ENCODE results near the gene XPR1. TPM values are rescaled to one million over a fixed set of nuclear protein-coding genes. Genes with fewer than 3 reads are reported as not detected.

The XPR1 gene
- total RNA-seq, 1 experiment from 2014 or later = 39.7 TPM

GRCh38 chr1:180617774-180618395, 13.9 kb upstream of the XPR1 start:
- ChIA-PET POLR2A (interaction anchor here (2.2 to 3.8 kb wide), 2 partner anchors 14 to 32 kb away, joined by 8 to 14 read pairs; partner anchors contain the start of gene XPR1), CTCF (interaction anchor here (0.6 to 2.4 kb wide), 6 partner anchors 9 to 331 kb away, joined by 3 to 14 read pairs (median 4); partner anchors contain the start of gene XPR1)
- intact Hi-C loops (cut with micrococcal nuclease) = no loop called here
- H3K27ac Mint-ChIP-seq (ENCODE audit: low read depth, unreplicated experiment) = no peak overlapping the region
- DNase-seq (ENCODE audit: unreplicated experiment) = no peak
- no TSS peak for BruUV-seq (replicated peaks)
- no peaks in the 10 kb centered on the region for H3K9me3 Mint-ChIP-seq (ENCODE audit: unreplicated experiment)
- H3K4me3 Mint-ChIP-seq (ENCODE audit: unreplicated experiment) = no peak overlapping the region
- no peak for TF ChIP-seq CTCF (IDR thresholded peaks at IDR 0.05; ENCODE audit: unreplicated experiment)
- no peaks in the 10 kb centered on the region for H3K36me3 Mint-ChIP-seq (ENCODE audit: insufficient read depth, unreplicated experiment)
- no peaks in the 10 kb centered on the region for H3K27me3 Mint-ChIP-seq (ENCODE audit: insufficient read depth, unreplicated experiment)
- no peaks in the 10 kb centered on the region for H3K4me1 Mint-ChIP-seq (ENCODE audit: insufficient read depth, unreplicated experiment)

GRCh38 chr1:180620581-180620980, 11.2 kb upstream of the XPR1 start:
- Mint-ChIP-seq H3K36me3 (ENCODE audit: insufficient read depth, unreplicated experiment) (no peaks in the 10 kb centered on the region), H3K27ac (ENCODE audit: low read depth, unreplicated experiment) (no peak overlapping the region), H3K9me3 (ENCODE audit: unreplicated experiment) (no peaks in the 10 kb centered on the region), H3K27me3 (ENCODE audit: insufficient read depth, unreplicated experiment) (peaks cover 2% of the 10 kb centered on the region), H3K4me3 (ENCODE audit: unreplicated experiment) (no peak overlapping the region), H3K4me1 (ENCODE audit: insufficient read depth, unreplicated experiment) (no peaks in the 10 kb centered on the region)
- ChIA-PET POLR2A (interaction anchor here (0.6 to 3.8 kb wide), 2 partner anchors 12 to 203 kb away, joined by 3 to 14 read pairs; partner anchors contain the start of gene XPR1), CTCF (interaction anchor here (1.5 to 2.5 kb wide), 3 partner anchors 11 to 104 kb away, joined by 4 to 14 read pairs (median 6); partner anchors contain the start of gene XPR1)
- no TSS peak for BruUV-seq (replicated peaks)
- intact Hi-C loops (cut with micrococcal nuclease) = no loop called here
- no peak for DNase-seq (ENCODE audit: unreplicated experiment)
- TF ChIP-seq CTCF (IDR thresholded peaks at IDR 0.05; ENCODE audit: unreplicated experiment) = no peak

- Mint-ChIP-seq H3K27me3 (ENCODE audit: insufficient read depth, unreplicated experiment) (peaks cover 11% of the 10 kb centered on the region), H3K36me3 (ENCODE audit: insufficient read depth, unreplicated experiment) (no peaks in the 10 kb centered on the region), H3K9me3 (ENCODE audit: unreplicated experiment) (no peaks in the 10 kb centered on the region), H3K27ac (ENCODE audit: low read depth, unreplicated experiment) (no peak overlapping the region), H3K4me3 (ENCODE audit: unreplicated experiment) (no peak overlapping the region), H3K4me1 (ENCODE audit: insufficient read depth, unreplicated experiment) (no peaks in the 10 kb centered on the region)
- BruUV-seq (replicated peaks) = no TSS peak
- intact Hi-C loops (cut with micrococcal nuclease) = no loop called here
- no peak for TF ChIP-seq CTCF (IDR thresholded peaks at IDR 0.05; ENCODE audit: unreplicated experiment)
- ChIA-PET CTCF (interaction anchor here (0.5 to 2.5 kb wide), 3 partner anchors 9 to 241 kb away, joined by 4 to 6 read pairs (median 5); partner anchors contain the start of gene XPR1), POLR2A (interaction anchor here (0.9 to 1.4 kb wide), 2 partner anchors 8 to 26 kb away, joined by 3 read pairs; no protein-coding TSS in a partner anchor)
- DNase-seq (ENCODE audit: unreplicated experiment) = no peak
These were observed 8.9 kb upstream of the XPR1 start for GRCh38 chr1:180622658-180623508.
